HCT116 (cell line): ENCODE results near the gene RFTN1. TPM values are rescaled to one million over a fixed set of nuclear protein-coding genes. Genes with fewer than 3 reads are reported as not detected.

Experiments used
- ATAC-seq: fragments of 200-7000 bp; cut with Tn5 transposase; 2 replicates; pipeline ENCODE4 v1.9.1; 2020; ENCODE audit warnings: mild to moderate bottlenecking, moderate library complexity
- BruUV-seq: library from RNA; stranded (reverse); fragments of 400-500 nt; replicated peaks from 2 replicates; lab custom pipeline; 2021; lab: Mats Ljungman, UMichigan
- CTCF ChIA-PET: fragments of 300-600 bp; sonication (Branson Sonifier 250); formaldehyde crosslinking; loops from one replicate; lab custom pipeline; 2021; ENCODE audit warnings: antibody characterized with exemption; lab: Charles Lee
- POLR2A ChIA-PET: fragments of 300-600, 350-600 bp; sonication (Branson Sonifier 250); formaldehyde crosslinking; loops from one replicate; lab custom pipeline; 2021; ENCODE audit warnings: antibody characterized with exemption; lab: Charles Lee
- RAD21 ChIA-PET, 2 experiments: fragments of 300-600 bp; sonication (Branson Sonifier 250); formaldehyde crosslinking; loops; one replicate each; lab custom pipeline; 2023; ENCODE audit warnings: low total read pairs in 2 of 2; ENCODE audit not compliant: uncharacterized antibody in 2 of 2, unreplicated experiment in 2 of 2, low non-redundant PET in 1 of 2; lab: Charles Lee
- DNase-seq: peaks from one replicate; pipeline ENCODE4 v3.0.0-alpha.2; 2010; ENCODE audit warnings: low read depth, low spot score
- H2AFZ ChIP-seq: fragments of 200-600 bp; shearing (Covaris generic), sonication (generic); 2 replicates; pipeline ENCODE4 v1.6.1; 2017; ENCODE audit warnings: low read depth, mixed run types, mixed read lengths, antibody characterized with exemption, low read length; ENCODE audit not compliant: poor library complexity, severe bottlenecking
- H3K27ac ChIP-seq: 2 replicates; pipeline ENCODE4 v1.5.1; 2012; ENCODE audit warnings: low read depth, low read length
- H3K27me3 ChIP-seq: fragments of 200-600 bp; sonication (generic); 2 replicates; pipeline ENCODE4 v1.6.1; 2016; ENCODE audit warnings: mixed run types, low read length, mixed read lengths; ENCODE audit not compliant: insufficient read depth
- H3K36me3 ChIP-seq, 2 experiments: fragments of 200-500 bp in 1 of 2; fragments of 200-600 bp in 1 of 2; sonication (Bioruptor generic) in 1 of 2; sonication (generic) in 1 of 2; 2 replicates each; pipeline versions ENCODE4 v1.5.1 to v1.6.1; 2014 to 2016; ENCODE audit warnings: low read length in 2 of 2, inconsistent platforms in 1 of 2, mixed read lengths in 1 of 2, mixed run types in 1 of 2; ENCODE audit not compliant: insufficient read depth in 2 of 2, control insufficient read depth in 1 of 2
- H3K4me1 ChIP-seq, 2 experiments: fragments of 200-600 bp in 1 of 2; sonication (generic) in 1 of 2; 2 replicates each; pipeline versions ENCODE4 v1.5.1 to v1.6.1; 2012 to 2017; ENCODE audit warnings: low read length in 2 of 2, inconsistent platforms in 1 of 2, mild to moderate bottlenecking in 1 of 2, mixed read lengths in 1 of 2, mixed run types in 1 of 2, moderate library complexity in 1 of 2; ENCODE audit not compliant: insufficient read depth in 2 of 2, control insufficient read depth in 1 of 2
- H3K4me2 ChIP-seq: fragments of 200-600 bp; sonication (generic); 2 replicates; pipeline ENCODE4 v1.6.1; 2017; ENCODE audit warnings: mixed run types, low read length, mixed read lengths
- H3K4me3 ChIP-seq, 2 experiments: fragments of 200-600 bp in 1 of 2; sonication (generic) in 1 of 2; replicated peaks in 1 of 2; 2 replicates each; pipeline ENCODE4 v1.5.1; 2011 to 2016; ENCODE audit warnings: low read length in 2 of 2, control low read depth in 1 of 2, low read depth in 1 of 2, mild to moderate bottlenecking in 1 of 2, mixed read lengths in 1 of 2, mixed run types in 1 of 2
- H3K79me2 ChIP-seq: fragments of 200-600 bp; sonication (generic); 2 replicates; pipeline ENCODE4 v1.6.1; 2017; ENCODE audit warnings: mild to moderate bottlenecking, mixed run types, low read length, moderate library complexity, mixed read lengths; ENCODE audit not compliant: insufficient read depth
- H3K9ac ChIP-seq: fragments of 200-600 bp; sonication (generic); 2 replicates; pipeline ENCODE4 v1.6.1; 2016; ENCODE audit warnings: low read length, mixed read lengths
- H3K9me2 ChIP-seq: fragments of 200-600 bp; sonication (generic), shearing (Covaris generic); 2 replicates; pipeline ENCODE4 v1.6.1; 2017; ENCODE audit warnings: mixed run types, mild to moderate bottlenecking, moderate library complexity; ENCODE audit not compliant: insufficient read depth
- H3K9me3 ChIP-seq, 2 experiments: fragments of 200-500 bp in 1 of 2; fragments of 200-600 bp in 1 of 2; sonication (Bioruptor generic) in 1 of 2; sonication (generic) in 1 of 2; 2 replicates each; pipeline ENCODE4 v1.6.1; 2014 to 2017; ENCODE audit warnings: low read length in 2 of 2, mixed read lengths in 2 of 2, inconsistent platforms in 1 of 2, low read depth in 1 of 2, mild to moderate bottlenecking in 1 of 2, mixed run types in 1 of 2, moderate library complexity in 1 of 2; ENCODE audit not compliant: control insufficient read depth in 1 of 2, insufficient read depth in 1 of 2
- H4K20me1 ChIP-seq: fragments of 200-600 bp; sonication (generic), shearing (Covaris generic); 2 replicates; pipeline ENCODE4 v1.6.1; 2017; ENCODE audit warnings: mixed run types, mild to moderate bottlenecking, moderate library complexity; ENCODE audit not compliant: insufficient read depth
- ATF3 ChIP-seq: IDR thresholded peaks from 2 replicates; pipeline ENCODE4 v1.6.1; 2012
- CBX3 ChIP-seq: IDR thresholded peaks from 2 replicates; pipeline ENCODE4 v1.6.1; 2012; ENCODE audit warnings: low read depth
- CEBPB ChIP-seq: IDR thresholded peaks from 2 replicates; pipeline ENCODE4 v1.6.1; 2012; ENCODE audit warnings: low read depth
- CTCF ChIP-seq, 3 experiments: fragments of 200-600 bp in 1 of 3; sonication (generic) in 1 of 3; IDR thresholded peaks in 2 of 3; conservative IDR thresholded peaks in 1 of 3; 2 replicates each; pipeline ENCODE4 v1.5.1; 2012 to 2017; ENCODE audit warnings: low read depth in 2 of 3, low read length in 2 of 3, antibody characterized with exemption in 1 of 3, borderline replicate concordance in 1 of 3, control low read depth in 1 of 3, mild to moderate bottlenecking in 1 of 3, mixed read lengths in 1 of 3, mixed run types in 1 of 3, moderate library complexity in 1 of 3; ENCODE audit not compliant: insufficient read depth in 1 of 3
- ELF1 ChIP-seq: IDR thresholded peaks from 2 replicates; pipeline ENCODE4 v1.6.1; 2012; ENCODE audit warnings: low read depth, borderline replicate concordance
- EZH2 ChIP-seq: fragments of 200-600 bp; sonication (generic); IDR thresholded peaks from 2 replicates; pipeline ENCODE4 v1.6.1; 2017; ENCODE audit warnings: antibody characterized with exemption, mixed run types
- EZH2phosphoT487 ChIP-seq: fragments of 200-600 bp; IDR thresholded peaks from 2 replicates; pipeline ENCODE4 v1.6.1; 2018; ENCODE audit warnings: antibody characterized with exemption, borderline replicate concordance
- FOSL1 ChIP-seq: IDR thresholded peaks from 2 replicates; pipeline ENCODE4 v1.6.1; 2012; ENCODE audit warnings: low read depth
- JUND ChIP-seq: IDR thresholded peaks from 2 replicates; pipeline ENCODE4 v1.6.1; 2012
- MAX ChIP-seq: IDR thresholded peaks from 2 replicates; pipeline ENCODE4 v1.6.1; 2012
- POLR2AphosphoS5 ChIP-seq: IDR thresholded peaks from 2 replicates; pipeline ENCODE4 v1.6.1; 2011; ENCODE audit warnings: mild to moderate bottlenecking, low read depth, low read length, moderate library complexity
- SP1 ChIP-seq: IDR thresholded peaks from 2 replicates; pipeline ENCODE4 v1.6.1; 2012; ENCODE audit warnings: low read depth
- TCF7L2 ChIP-seq: IDR thresholded peaks from 2 replicates; pipeline ENCODE4 v1.7.0; 2011; ENCODE audit warnings: borderline replicate concordance, inconsistent platforms; ENCODE audit not compliant: insufficient read depth, insufficient read length; ENCODE audit errors: extremely low read depth
- YY1 ChIP-seq: IDR thresholded peaks from 2 replicates; pipeline ENCODE4 v1.6.1; 2011; ENCODE audit warnings: low read length, low read depth, moderate library complexity, mild to moderate bottlenecking; ENCODE audit not compliant: insufficient replicate concordance; ENCODE audit errors: extremely low read depth
- ZFX ChIP-seq: fragments of 450-650 bp; IDR thresholded peaks from 2 replicates; pipeline ENCODE4 v1.6.1; 2017
- ZNF274 ChIP-seq: fragments of 200-500 bp; sonication (Bioruptor generic); IDR thresholded peaks from 2 replicates; pipeline ENCODE4 v1.6.1; 2014; ENCODE audit warnings: mild to moderate bottlenecking, low read depth, low read length, inconsistent platforms
- intact Hi-C: fragments of 100-400 bp; cut with micrococcal nuclease; formaldehyde crosslinking; loops from 2 replicates; pipeline ENCODE4 v1.10.0; 2022
- total RNA-seq: library from RNA; stranded (reverse); gene quantifications from one replicate; pipeline ENCODE4 v1.2.1, GENCODE V29; 2021; ENCODE audit not compliant: unreplicated experiment

Gene RFTN1
- total RNA-seq, 1 experiment from 2014 or later, result 3.9 TPM

GRCh38 chr3:16412192-16412800 is 101.2 kb downstream of the RFTN1 start:
- intact Hi-C loops, result no loop called here
- CTCF ChIA-PET, result no interaction called here

More at GRCh38 chr3:16412192-16412800, 101.2 kb downstream of the RFTN1 start:
- Histone ChIP-seq H3K79me2 (no peaks in the 10 kb centered on the region), H3K9ac (no peak overlapping the region), H3K9me3 (no peaks in the 10 kb centered on the region), H3K9me2 (no peaks in the 10 kb centered on the region)
- TF ChIP-seq JUND (no peak), ELF1 (no peak), SP1 (no peak), EZH2phosphoT487 (no peak), MAX (no peak), CBX3 (no peak), POLR2AphosphoS5 (no peak), EZH2 (no peak), CEBPB (no peak), ZNF274 (no peak), CTCF (IDR thresholded peaks at IDR 0.05 in 2 of 3, conservative IDR thresholded peaks at IDR 0.05 in 1 of 3; ENCODE audit: borderline replicate concordance in 1 of 3, insufficient read depth in 1 of 3, low read depth in 2 of 3, low read length in 2 of 3) (no peak), ZFX (no peak), FOSL1 (no peak), ATF3 (no peak), YY1 (no peak), TCF7L2 (no peak)
- TF ChIP-seq, all 23 proteins: peak for 0
- no TSS peak for BruUV-seq
- ATAC-seq, result no peak
- no peak for DNase-seq
- Histone ChIP-seq H3K4me1 (no peaks in the 10 kb centered on the region), H3K4me3 (no peak overlapping the region), H3K27ac (no peak overlapping the region), H4K20me1 (no peaks in the 10 kb centered on the region), H2AFZ (no peak overlapping the region), H3K27me3 (no peaks in the 10 kb centered on the region), H3K36me3 (no peaks in the 10 kb centered on the region), H3K4me2 (no peak overlapping the region)
- ChIA-PET POLR2A (no interaction called here), RAD21 (no interaction called here)
